GM12872 (cell line): Measurements from ENCODE around the gene EFNB3.

Experiments
- TF ChIP-seq, protein P1 (sequence below): IDR thresholded peaks from 3 replicates; pipeline ENCODE4 v1.5.1; 2011; ENCODE audit warnings: low read depth, mild to moderate bottlenecking, low read length, moderate library complexity; ENCODE audit not compliant: insufficient read depth

Gene EFNB3

GRCh38 chr17:7676533-7676932 lies 28.5 kb upstream of the EFNB3 start:
- TF ChIP-seq, protein P1, sequence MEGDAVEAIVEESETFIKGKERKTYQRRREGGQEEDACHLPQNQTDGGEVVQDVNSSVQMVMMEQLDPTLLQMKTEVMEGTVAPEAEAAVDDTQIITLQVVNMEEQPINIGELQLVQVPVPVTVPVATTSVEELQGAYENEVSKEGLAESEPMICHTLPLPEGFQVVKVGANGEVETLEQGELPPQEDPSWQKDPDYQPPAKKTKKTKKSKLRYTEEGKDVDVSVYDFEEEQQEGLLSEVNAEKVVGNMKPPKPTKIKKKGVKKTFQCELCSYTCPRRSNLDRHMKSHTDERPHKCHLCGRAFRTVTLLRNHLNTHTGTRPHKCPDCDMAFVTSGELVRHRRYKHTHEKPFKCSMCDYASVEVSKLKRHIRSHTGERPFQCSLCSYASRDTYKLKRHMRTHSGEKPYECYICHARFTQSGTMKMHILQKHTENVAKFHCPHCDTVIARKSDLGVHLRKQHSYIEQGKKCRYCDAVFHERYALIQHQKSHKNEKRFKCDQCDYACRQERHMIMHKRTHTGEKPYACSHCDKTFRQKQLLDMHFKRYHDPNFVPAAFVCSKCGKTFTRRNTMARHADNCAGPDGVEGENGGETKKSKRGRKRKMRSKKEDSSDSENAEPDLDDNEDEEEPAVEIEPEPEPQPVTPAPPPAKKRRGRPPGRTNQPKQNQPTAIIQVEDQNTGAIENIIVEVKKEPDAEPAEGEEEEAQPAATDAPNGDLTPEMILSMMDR, result no peak

DNA sequence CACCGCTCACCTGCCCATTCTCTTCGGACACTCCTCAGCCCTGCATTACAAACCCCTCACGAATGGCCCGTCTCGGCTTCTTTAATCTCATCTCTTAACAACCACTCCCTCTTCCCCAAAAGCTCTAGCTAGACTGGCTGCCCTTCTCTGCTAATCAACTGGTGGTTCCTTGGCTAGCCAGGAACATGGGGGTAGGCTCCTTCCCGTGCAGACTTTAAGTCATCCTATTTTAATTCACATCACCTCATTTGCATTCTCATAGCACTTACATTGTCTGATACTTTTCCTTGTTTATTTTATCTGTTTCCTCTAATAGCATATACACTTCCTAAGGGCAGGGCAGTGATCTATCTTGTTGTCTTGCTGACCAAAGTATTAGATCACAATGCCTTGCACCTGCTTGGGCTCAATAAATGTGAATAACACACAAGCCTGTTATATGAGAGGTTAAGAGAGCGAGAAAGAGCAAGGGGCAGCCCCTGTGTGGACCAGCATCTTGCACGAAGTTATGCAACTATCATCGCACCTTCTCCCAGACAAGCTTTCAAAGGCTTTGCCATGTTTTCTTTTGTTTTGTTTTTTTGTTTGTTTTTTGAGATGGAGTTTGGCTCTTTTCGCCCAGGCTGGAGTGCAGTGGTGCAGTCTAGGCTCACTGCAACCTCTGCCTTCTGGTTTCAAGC lies 27.5 kb upstream of the EFNB3 start:
- TF ChIP-seq, protein P1, result no peak

GRCh38 chr17:7684851-7685532 lies 20.0 kb upstream of the EFNB3 start:
- TF ChIP-seq, protein P1, result no peak

- TF ChIP-seq, protein P1, result no peak
Measured at GRCh38 chr17:7685533-7686221, 19.3 kb upstream of the EFNB3 start.

DNA sequence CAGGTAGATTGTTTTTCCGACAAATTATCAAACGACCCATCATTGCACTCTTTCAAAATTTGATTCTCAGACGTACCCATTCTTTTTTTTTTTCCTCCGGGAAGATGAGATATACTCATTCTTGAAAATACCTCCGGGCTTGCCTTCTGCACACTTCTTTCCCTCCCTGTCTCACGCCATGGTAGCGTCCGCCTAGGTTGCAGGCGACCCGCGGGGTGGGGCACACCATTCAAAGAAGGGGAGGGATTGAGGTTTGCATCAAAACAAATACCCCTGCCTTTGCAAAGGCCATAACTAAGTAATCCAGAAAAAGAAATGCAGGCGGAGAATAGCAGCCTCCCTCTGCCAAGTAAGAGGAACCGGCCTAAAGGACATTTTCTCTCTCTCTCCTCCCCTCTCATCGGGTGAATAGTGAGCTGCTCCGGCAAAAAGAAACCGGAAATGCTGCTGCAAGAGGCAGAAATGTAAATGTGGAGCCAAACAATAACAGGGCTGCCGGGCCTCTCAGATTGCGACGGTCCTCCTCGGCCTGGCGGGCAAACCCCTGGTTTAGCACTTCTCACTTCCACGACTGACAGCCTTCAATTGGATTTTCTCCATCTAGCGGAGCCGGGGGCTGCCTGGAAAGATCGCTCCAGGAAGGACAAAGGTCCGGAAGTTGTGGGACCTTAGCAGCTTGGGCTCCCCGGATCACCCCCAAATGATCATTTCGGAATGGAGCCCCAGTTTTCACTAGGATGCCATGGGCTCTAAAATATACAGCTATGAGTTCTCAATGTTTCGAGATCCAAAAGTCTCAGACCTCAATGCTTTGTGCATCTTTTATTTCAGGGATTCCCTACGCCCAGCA lies 18.6 kb upstream of the EFNB3 start:
- TF ChIP-seq, protein P1, result no peak

DNA sequence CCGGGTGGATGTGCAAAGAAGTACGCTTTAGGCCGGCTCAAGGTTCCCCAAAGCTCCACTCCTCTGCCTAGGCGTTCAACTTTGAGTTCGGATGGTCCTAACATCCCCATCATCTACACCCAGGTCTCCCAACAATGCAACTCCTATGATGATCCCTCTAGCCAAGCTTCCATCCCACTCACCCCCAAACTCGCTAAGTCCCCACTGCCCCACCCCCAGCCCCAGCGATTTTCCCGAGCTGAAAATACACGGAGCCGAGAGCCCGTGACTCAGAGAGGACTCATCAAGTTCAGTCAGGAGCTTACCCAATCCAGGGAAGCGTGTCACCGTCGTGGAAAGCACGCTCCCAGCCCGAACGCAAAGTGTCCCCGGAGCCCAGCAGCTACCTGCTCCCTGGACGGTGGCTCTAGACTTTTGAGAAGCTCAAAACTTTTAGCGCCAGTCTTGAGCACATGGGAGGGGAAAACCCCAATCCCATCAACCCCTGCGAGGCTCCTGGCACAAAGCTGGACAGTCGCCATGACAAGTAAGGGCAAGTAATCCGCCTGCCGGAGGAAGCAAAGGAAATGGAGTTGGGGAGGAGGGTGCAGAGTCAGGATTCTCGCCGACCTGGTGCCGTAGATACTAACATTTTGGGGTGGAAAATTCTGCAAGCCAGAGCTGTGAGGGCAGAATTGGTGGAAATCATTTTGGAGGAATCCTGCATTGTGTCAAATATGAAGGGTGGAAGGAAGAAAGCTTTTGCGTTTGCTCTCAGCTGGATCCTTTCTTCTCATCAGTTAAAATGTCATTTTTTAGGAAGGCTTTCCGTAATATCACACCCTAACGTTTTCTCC lies 17.7 kb upstream of the EFNB3 start, which contains the start of gene TP53:
Gene TP53 (minus strand): TSS at position 419 of the 836 bp plus-strand sequence. CDS start 10,896 bp downstream, outside the sequence.
- TF ChIP-seq, protein P1, result no peak
